ENCODE measurements around the gene RFK.

DNA sequence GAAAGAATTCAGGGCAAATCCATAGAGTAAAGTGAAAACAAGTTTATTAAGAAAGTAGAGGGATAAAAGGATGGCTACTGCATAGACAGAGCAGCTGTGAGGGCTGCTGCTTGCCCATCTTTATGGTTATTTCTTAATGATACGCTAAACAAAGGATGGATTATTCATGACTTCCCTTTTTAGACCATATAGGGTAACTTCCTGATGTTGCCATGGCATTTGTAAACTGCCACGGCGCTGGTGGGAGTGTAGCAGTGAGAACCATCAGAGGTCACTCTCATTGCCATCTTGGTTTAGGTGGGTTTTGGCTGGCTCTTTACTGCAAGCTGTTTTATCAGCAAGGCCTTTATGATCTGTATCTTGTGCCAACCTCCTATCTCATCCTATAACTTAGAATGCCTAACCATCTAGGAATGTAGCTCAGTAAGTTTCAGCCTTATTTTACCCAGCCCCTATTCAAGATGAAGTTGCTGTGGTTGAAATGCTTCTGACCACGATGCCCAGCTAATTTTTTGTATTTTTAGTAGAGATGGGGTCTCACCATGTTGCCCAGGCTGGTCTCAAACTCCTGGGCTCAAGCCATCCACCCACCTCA, 42.1 kb downstream of the RFK start:
- TF ChIP-seq REST (IDR thresholded peaks at IDR 0.05; ENCODE audit: low read depth): no peak
- TF ChIP-seq, protein P1, sequence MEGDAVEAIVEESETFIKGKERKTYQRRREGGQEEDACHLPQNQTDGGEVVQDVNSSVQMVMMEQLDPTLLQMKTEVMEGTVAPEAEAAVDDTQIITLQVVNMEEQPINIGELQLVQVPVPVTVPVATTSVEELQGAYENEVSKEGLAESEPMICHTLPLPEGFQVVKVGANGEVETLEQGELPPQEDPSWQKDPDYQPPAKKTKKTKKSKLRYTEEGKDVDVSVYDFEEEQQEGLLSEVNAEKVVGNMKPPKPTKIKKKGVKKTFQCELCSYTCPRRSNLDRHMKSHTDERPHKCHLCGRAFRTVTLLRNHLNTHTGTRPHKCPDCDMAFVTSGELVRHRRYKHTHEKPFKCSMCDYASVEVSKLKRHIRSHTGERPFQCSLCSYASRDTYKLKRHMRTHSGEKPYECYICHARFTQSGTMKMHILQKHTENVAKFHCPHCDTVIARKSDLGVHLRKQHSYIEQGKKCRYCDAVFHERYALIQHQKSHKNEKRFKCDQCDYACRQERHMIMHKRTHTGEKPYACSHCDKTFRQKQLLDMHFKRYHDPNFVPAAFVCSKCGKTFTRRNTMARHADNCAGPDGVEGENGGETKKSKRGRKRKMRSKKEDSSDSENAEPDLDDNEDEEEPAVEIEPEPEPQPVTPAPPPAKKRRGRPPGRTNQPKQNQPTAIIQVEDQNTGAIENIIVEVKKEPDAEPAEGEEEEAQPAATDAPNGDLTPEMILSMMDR (IDR thresholded peaks at IDR 0.05 in 2 of 3, conservative IDR thresholded peaks at IDR 0.05 in 1 of 3; ENCODE audit: borderline replicate concordance in 1 of 3, insufficient read depth in 1 of 3, low read depth in 2 of 3, low read length in 2 of 3): no peak
- TF ChIP-seq CEBPB (IDR thresholded peaks at IDR 0.05; ENCODE audit: low read depth): no peak
- no peak for TF ChIP-seq SP1 (IDR thresholded peaks at IDR 0.05; ENCODE audit: low read depth)
- no peak for TF ChIP-seq FOSL1 (IDR thresholded peaks at IDR 0.05; ENCODE audit: low read depth)
- TF ChIP-seq MAX (IDR thresholded peaks at IDR 0.05): no peak
- TF ChIP-seq SIN3A (IDR thresholded peaks at IDR 0.05; ENCODE audit: low read depth): no peak
- no peak for TF ChIP-seq EZH2 (IDR thresholded peaks at IDR 0.05)

All from HCT116 (cell line).